HEK293 (cell line): ENCODE data around the gene CD82.

Experiments used
- CTCF ChIA-PET: fragments of 350-600 bp; formaldehyde crosslinking; extraction: SDS; loops from one replicate; lab custom pipeline; 2021; ENCODE audit warnings: antibody characterized with exemption; lab: Yijun Ruan, JAX
- POLR2A ChIA-PET: fragments of 300-600 bp; formaldehyde crosslinking; extraction: SDS; loops from one replicate; lab custom pipeline; 2020; ENCODE audit warnings: antibody characterized with exemption, inconsistent platforms; lab: Yijun Ruan, JAX
- H3K27ac ChIP-seq: fragments of 200-500 bp; sonication (Bioruptor generic); 2 replicates; pipeline ENCODE4 v1.5.1; 2014; ENCODE audit warnings: low read depth, low read length, control low read depth, inconsistent platforms; ENCODE audit errors: extremely low read depth
- H3K36me3 ChIP-seq, 2 experiments: fragments of 200-500 bp in 1 of 2; sonication (Bioruptor generic) in 1 of 2; 1 replicate in 1 of 2; 2 replicates in 1 of 2; pipeline ENCODE4 v1.5.1; 2014 to 2017; ENCODE audit warnings: inconsistent platforms in 2 of 2, low read length in 2 of 2; ENCODE audit not compliant: control insufficient read depth in 2 of 2, insufficient read depth in 1 of 2
- H3K4me1 ChIP-seq: fragments of 200-500 bp; sonication (Bioruptor generic); 2 replicates; pipeline ENCODE4 v1.5.1; 2014; ENCODE audit warnings: mild to moderate bottlenecking, low read length, inconsistent platforms; ENCODE audit not compliant: control insufficient read depth, insufficient read depth
- H3K4me3 ChIP-seq: 2 replicates; pipeline ENCODE4 v1.5.1; 2011; ENCODE audit warnings: low read depth, mild to moderate bottlenecking, control low read depth, low read length, moderate library complexity
- H3K9me3 ChIP-seq: fragments of 200-500 bp; sonication (Bioruptor generic); 2 replicates; pipeline ENCODE4 v1.5.1; 2014; ENCODE audit warnings: low read depth, low read length, inconsistent platforms; ENCODE audit not compliant: control insufficient read depth, insufficient read depth
- CTCF ChIP-seq: fragments of 450-650 bp; formaldehyde crosslinking; IDR thresholded peaks from 2 replicates; pipeline ENCODE4 v1.5.1; 2016; ENCODE audit warnings: missing biosample characterization, missing genetic modification characterization
- ELK4 ChIP-seq: IDR thresholded peaks from 2 replicates; pipeline ENCODE4 v1.6.1; 2011; ENCODE audit warnings: mild to moderate bottlenecking, low read depth, low read length, borderline replicate concordance
- TCF7L2 ChIP-seq: IDR thresholded peaks from 2 replicates; pipeline ENCODE4 v1.6.1; 2011; ENCODE audit warnings: low read depth, mild to moderate bottlenecking, inconsistent platforms, low read length, moderate library complexity, borderline replicate concordance
- YY2 ChIP-seq: fragments of 450-650 bp; formaldehyde crosslinking; IDR thresholded peaks from 2 replicates; pipeline ENCODE4 v1.5.1; 2016; ENCODE audit warnings: missing biosample characterization, missing genetic modification characterization
- ZFP41 ChIP-seq: fragments of 450-650 bp; formaldehyde crosslinking; IDR thresholded peaks from 2 replicates; pipeline ENCODE4 v1.5.1; 2016; ENCODE audit warnings: missing biosample characterization, missing genetic modification characterization, borderline replicate concordance
- ZIC2 ChIP-seq: fragments of 450-650 bp; formaldehyde crosslinking; IDR thresholded peaks from 2 replicates; pipeline ENCODE4 v1.5.1; 2016; ENCODE audit warnings: missing biosample characterization, missing genetic modification characterization
- ZNF169 ChIP-seq: fragments of 450-650 bp; formaldehyde crosslinking; IDR thresholded peaks from 2 replicates; pipeline ENCODE4 v1.5.1; 2016; ENCODE audit warnings: missing biosample characterization, missing genetic modification characterization
- ZNF214 ChIP-seq: fragments of 450-650 bp; formaldehyde crosslinking; IDR thresholded peaks from 2 replicates; pipeline ENCODE4 v1.5.1; 2017; ENCODE audit warnings: missing biosample characterization, mild to moderate bottlenecking, missing genetic modification characterization, borderline replicate concordance
- ZNF239 ChIP-seq: fragments of 450-650 bp; formaldehyde crosslinking; IDR thresholded peaks from 2 replicates; pipeline ENCODE4 v1.5.1; 2016; ENCODE audit warnings: missing biosample characterization, missing genetic modification characterization
- ZNF366 ChIP-seq: fragments of 450-650 bp; formaldehyde crosslinking; conservative IDR thresholded peaks from 2 replicates; pipeline ENCODE4 v1.5.1; 2016; ENCODE audit warnings: missing biosample characterization, missing genetic modification characterization
- ZNF521 ChIP-seq: fragments of 450-650 bp; formaldehyde crosslinking; IDR thresholded peaks from 2 replicates; pipeline ENCODE4 v1.5.1; 2017; ENCODE audit warnings: missing biosample characterization, mild to moderate bottlenecking, missing genetic modification characterization
- ZNF549 ChIP-seq: fragments of 450-650 bp; IDR thresholded peaks from 2 replicates; pipeline ENCODE4 v1.5.1; 2018; ENCODE audit warnings: missing biosample characterization, missing genetic modification characterization, mild to moderate bottlenecking, inconsistent platforms, moderate library complexity
- ZNF645 ChIP-seq: fragments of 450-650 bp; formaldehyde crosslinking; IDR thresholded peaks from 2 replicates; pipeline ENCODE4; 2016; ENCODE audit warnings: missing biosample characterization, missing genetic modification characterization
- ZNF747 ChIP-seq: fragments of 450-650 bp; formaldehyde crosslinking; IDR thresholded peaks from 2 replicates; pipeline ENCODE4 v1.5.1; 2016; ENCODE audit warnings: missing biosample characterization, missing genetic modification characterization
- ZNF768 ChIP-seq: fragments of 450-650 bp; formaldehyde crosslinking; IDR thresholded peaks from 2 replicates; pipeline ENCODE4 v1.5.1; 2018; ENCODE audit warnings: missing biosample characterization, mild to moderate bottlenecking, missing genetic modification characterization
- TF ChIP-seq, protein P1 (sequence below): fragments of 450-650 bp; formaldehyde crosslinking; IDR thresholded peaks from 2 replicates; pipeline ENCODE4 v1.5.1; 2016; ENCODE audit warnings: missing biosample characterization, missing genetic modification characterization, borderline replicate concordance
- TF ChIP-seq, protein P2 (sequence below): fragments of 450-650 bp; formaldehyde crosslinking; IDR thresholded peaks from 2 replicates; pipeline ENCODE4 v1.5.1; 2017; ENCODE audit warnings: missing biosample characterization, missing genetic modification characterization

CD82 gene

GRCh38 chr11:44539971-44540370, 25.5 kb upstream of the CD82 start:
- CTCF ChIA-PET: interaction anchor here (0.7 to 3.2 kb wide), 11 partner anchors 16 to 446 kb away, joined by 3 to 19 read pairs (median 6); no protein-coding TSS in a partner anchor
- Histone ChIP-seq H3K36me3 (no peaks in the 10 kb centered on the region), H3K4me3 (no peak overlapping the region), H3K4me1 (no peaks in the 10 kb centered on the region), H3K9me3 (no peaks in the 10 kb centered on the region), H3K27ac (no peak overlapping the region)
- POLR2A ChIA-PET: no interaction called here
- no peak for TF ChIP-seq ZNF747
- TF ChIP-seq ZIC2 (tag by site-specific recombination): peak; percentile 53
- TF ChIP-seq ZNF645 (tag by site-specific recombination): no peak
- TF ChIP-seq, protein P1, sequence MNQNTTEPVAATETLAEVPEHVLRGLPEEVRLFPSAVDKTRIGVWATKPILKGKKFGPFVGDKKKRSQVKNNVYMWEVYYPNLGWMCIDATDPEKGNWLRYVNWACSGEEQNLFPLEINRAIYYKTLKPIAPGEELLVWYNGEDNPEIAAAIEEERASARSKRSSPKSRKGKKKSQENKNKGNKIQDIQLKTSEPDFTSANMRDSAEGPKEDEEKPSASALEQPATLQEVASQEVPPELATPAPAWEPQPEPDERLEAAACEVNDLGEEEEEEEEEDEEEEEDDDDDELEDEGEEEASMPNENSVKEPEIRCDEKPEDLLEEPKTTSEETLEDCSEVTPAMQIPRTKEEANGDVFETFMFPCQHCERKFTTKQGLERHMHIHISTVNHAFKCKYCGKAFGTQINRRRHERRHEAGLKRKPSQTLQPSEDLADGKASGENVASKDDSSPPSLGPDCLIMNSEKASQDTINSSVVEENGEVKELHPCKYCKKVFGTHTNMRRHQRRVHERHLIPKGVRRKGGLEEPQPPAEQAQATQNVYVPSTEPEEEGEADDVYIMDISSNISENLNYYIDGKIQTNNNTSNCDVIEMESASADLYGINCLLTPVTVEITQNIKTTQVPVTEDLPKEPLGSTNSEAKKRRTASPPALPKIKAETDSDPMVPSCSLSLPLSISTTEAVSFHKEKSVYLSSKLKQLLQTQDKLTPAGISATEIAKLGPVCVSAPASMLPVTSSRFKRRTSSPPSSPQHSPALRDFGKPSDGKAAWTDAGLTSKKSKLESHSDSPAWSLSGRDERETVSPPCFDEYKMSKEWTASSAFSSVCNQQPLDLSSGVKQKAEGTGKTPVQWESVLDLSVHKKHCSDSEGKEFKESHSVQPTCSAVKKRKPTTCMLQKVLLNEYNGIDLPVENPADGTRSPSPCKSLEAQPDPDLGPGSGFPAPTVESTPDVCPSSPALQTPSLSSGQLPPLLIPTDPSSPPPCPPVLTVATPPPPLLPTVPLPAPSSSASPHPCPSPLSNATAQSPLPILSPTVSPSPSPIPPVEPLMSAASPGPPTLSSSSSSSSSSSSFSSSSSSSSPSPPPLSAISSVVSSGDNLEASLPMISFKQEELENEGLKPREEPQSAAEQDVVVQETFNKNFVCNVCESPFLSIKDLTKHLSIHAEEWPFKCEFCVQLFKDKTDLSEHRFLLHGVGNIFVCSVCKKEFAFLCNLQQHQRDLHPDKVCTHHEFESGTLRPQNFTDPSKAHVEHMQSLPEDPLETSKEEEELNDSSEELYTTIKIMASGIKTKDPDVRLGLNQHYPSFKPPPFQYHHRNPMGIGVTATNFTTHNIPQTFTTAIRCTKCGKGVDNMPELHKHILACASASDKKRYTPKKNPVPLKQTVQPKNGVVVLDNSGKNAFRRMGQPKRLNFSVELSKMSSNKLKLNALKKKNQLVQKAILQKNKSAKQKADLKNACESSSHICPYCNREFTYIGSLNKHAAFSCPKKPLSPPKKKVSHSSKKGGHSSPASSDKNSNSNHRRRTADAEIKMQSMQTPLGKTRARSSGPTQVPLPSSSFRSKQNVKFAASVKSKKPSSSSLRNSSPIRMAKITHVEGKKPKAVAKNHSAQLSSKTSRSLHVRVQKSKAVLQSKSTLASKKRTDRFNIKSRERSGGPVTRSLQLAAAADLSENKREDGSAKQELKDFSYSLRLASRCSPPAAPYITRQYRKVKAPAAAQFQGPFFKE (tag by site-specific recombination): no peak

GRCh38 chr11:44540667-44541066, 24.8 kb upstream of the CD82 start:
- Histone ChIP-seq H3K4me3 (no peak overlapping the region), H3K9me3 (no peaks in the 10 kb centered on the region), H3K4me1 (no peaks in the 10 kb centered on the region), H3K27ac (no peak overlapping the region), H3K36me3 (no peaks in the 10 kb centered on the region)
- TF ChIP-seq ELK4 (no peak), YY2 (tag by site-specific recombination) (no peak), ZNF549 (no peak)
- TF ChIP-seq, protein P2, sequence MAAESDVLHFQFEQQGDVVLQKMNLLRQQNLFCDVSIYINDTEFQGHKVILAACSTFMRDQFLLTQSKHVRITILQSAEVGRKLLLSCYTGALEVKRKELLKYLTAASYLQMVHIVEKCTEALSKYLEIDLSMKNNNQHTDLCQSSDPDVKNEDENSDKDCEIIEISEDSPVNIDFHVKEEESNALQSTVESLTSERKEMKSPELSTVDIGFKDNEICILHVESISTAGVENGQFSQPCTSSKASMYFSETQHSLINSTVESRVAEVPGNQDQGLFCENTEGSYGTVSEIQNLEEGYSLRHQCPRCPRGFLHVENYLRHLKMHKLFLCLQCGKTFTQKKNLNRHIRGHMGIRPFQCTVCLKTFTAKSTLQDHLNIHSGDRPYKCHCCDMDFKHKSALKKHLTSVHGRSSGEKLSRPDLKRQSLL (tag by site-specific recombination): no peak
- CTCF ChIA-PET: interaction anchor here (0.6 to 3.2 kb wide), 7 partner anchors 16 to 447 kb away, joined by 3 to 19 read pairs (median 7); no protein-coding TSS in a partner anchor
- POLR2A ChIA-PET: no interaction called here

DNA sequence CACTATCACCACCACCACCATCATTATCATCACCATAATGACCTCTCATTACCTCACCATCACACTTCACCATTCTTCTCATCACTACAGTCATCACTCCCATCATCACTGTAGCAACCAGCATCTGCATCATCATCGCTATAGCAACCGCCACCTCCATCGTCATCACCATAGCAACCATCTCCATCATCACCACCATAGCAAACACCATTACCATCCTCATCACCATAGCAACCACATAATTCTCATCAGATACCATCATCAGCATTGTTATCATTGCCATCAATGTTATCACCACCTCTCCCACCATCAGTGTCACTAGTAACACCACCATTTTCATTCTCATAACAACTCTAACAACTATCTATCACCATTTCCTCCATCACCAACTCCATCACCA, 23.1 kb upstream of the CD82 start:
- no peaks in the 10 kb centered on the region for H3K9me3 ChIP-seq
- ChIA-PET CTCF (interaction anchor here (1.1 kb wide), 1 partner anchor 19 kb away, joined by 4 read pairs; no protein-coding TSS in a partner anchor), POLR2A (no interaction called here)
- H3K27ac ChIP-seq: no peak overlapping the region
- H3K36me3 ChIP-seq: no peaks in the 10 kb centered on the region
- no peaks in the 10 kb centered on the region for H3K4me1 ChIP-seq
- no peak overlapping the region for H3K4me3 ChIP-seq
- TF ChIP-seq ZFP41 (tag by site-specific recombination): no peak
- TF ChIP-seq ZNF214 (tag by site-specific recombination): no peak
- TF ChIP-seq TCF7L2: no peak
- no peak for TF ChIP-seq ZNF521
- no peak for TF ChIP-seq ZNF239
- TF ChIP-seq CTCF (tag by site-specific recombination): no peak
- TF ChIP-seq ZNF768: no peak
- TF ChIP-seq ZNF366 (tag by site-specific recombination): no peak
- no peak for TF ChIP-seq ZNF169 (tag by site-specific recombination)
- TF ChIP-seq, all 188 proteins: peak for 0
